ENCODE results near the gene TLR9. TPM values are rescaled to one million over a fixed set of nuclear protein-coding genes. Genes with fewer than 3 reads are reported as not detected.

TLR9 gene
- total and polyA plus RNA-seq, 12 donors = under 0.01 to 0.61 (median 0.20) TPM; not detected in 5

DNA sequence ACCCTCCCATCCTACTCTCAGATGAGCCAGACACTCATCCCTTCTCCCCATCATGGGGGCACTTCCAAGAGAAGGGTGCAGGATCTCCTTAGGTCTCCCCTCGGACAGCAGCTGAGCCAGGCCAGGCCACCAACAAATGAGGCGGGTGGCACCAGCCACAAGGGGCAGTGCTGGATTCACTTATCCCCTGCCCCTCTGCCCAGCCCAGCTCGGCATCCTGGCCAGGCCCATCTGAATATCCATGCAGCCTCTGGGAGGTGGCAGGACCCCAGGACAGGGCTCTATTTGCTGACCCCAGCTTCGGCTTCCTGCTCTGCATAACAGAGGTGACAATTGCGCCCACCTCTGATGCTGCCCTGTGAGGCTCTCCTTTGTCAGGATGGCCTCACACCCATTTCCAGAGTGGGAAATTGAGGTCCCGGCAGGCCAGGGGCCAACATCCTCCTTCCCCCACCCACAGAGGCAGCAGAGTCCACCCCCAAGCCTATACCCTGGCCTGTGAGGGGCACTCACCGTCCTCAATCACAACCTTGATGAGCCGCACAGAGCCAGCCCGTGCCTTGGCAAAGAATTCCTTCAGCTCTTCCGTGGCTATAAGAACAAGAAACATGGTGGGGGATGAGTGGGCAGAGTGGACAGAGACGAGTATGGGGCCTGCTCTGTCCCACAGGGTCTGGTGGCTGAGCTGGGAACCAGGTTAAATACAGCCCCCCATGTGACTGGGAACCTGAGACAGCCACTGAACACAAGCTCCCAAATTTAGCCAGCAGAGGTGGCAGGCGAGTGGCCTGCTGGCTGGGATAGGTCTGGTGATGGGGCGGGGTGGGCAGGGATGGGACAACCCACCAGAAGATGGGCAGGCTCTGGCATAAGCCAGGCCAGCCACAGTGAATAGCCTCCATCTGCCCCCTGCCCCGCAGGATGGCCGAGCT lies 9.3 kb upstream of the TLR9 start:
- intact Hi-C loops (cut with DNase I) = loop anchor here in 1 of 2 donors (5.0 kb wide), 1 partner anchor 108 kb away; no protein-coding TSS in a partner anchor
- Histone ChIP-seq H3K36me3 (replicated peaks in 1 of 2) (peaks cover 0 to 43% of the 10 kb centered on the region in 2 donors), H3K27ac (no peak overlapping the region), H3K4me3 (no peak overlapping the region), H3K4me1 (replicated peaks in 1 of 2) (peaks cover 34 to 35% of the 10 kb centered on the region in 2 donors), H3K27me3 (no peaks in the 10 kb centered on the region), H3K9me3 (replicated peaks in 1 of 3) (no peaks in the 10 kb centered on the region)
- no peak for TF ChIP-seq POLR2A (IDR thresholded peaks at IDR 0.05)
- TF ChIP-seq, protein P1, sequence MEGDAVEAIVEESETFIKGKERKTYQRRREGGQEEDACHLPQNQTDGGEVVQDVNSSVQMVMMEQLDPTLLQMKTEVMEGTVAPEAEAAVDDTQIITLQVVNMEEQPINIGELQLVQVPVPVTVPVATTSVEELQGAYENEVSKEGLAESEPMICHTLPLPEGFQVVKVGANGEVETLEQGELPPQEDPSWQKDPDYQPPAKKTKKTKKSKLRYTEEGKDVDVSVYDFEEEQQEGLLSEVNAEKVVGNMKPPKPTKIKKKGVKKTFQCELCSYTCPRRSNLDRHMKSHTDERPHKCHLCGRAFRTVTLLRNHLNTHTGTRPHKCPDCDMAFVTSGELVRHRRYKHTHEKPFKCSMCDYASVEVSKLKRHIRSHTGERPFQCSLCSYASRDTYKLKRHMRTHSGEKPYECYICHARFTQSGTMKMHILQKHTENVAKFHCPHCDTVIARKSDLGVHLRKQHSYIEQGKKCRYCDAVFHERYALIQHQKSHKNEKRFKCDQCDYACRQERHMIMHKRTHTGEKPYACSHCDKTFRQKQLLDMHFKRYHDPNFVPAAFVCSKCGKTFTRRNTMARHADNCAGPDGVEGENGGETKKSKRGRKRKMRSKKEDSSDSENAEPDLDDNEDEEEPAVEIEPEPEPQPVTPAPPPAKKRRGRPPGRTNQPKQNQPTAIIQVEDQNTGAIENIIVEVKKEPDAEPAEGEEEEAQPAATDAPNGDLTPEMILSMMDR (IDR thresholded peaks at IDR 0.05) = no peak
- WGBS, 4 donors = 82 to 89% (median 88%) methylated on average over 8 to 15 of the region's 15 CpGs
- DNase-seq = peak in 1 of 7 donors; percentile 9

- no peaks in the 10 kb centered on the region for H3K27me3 ChIP-seq
- H3K4me3 ChIP-seq = no peak overlapping the region
- no peaks in the 10 kb centered on the region for H3K9me3 ChIP-seq (replicated peaks in 1 of 3)
- no peak overlapping the region for H3K27ac ChIP-seq
- H3K4me1 ChIP-seq (replicated peaks in 1 of 2) = peaks cover 28% of the 10 kb centered on the region in 2 donors
- DNase-seq = no peak
- 87 to 94% (median 89%) methylated on average over 3 of the region's 3 CpGs for WGBS, 4 donors
- TF ChIP-seq POLR2A (IDR thresholded peaks at IDR 0.05) = no peak
- TF ChIP-seq, protein P1 (IDR thresholded peaks at IDR 0.05) = no peak
- H3K36me3 ChIP-seq (replicated peaks in 1 of 2) = peaks cover 0 to 51% of the 10 kb centered on the region in 2 donors
- intact Hi-C loops (cut with DNase I) = loop anchor here in 1 of 2 donors (5.0 kb wide), 1 partner anchor 108 kb away; no protein-coding TSS in a partner anchor
Measured at GRCh38 chr3:52233968-52234367, 8.5 kb upstream of the TLR9 start.

DNA sequence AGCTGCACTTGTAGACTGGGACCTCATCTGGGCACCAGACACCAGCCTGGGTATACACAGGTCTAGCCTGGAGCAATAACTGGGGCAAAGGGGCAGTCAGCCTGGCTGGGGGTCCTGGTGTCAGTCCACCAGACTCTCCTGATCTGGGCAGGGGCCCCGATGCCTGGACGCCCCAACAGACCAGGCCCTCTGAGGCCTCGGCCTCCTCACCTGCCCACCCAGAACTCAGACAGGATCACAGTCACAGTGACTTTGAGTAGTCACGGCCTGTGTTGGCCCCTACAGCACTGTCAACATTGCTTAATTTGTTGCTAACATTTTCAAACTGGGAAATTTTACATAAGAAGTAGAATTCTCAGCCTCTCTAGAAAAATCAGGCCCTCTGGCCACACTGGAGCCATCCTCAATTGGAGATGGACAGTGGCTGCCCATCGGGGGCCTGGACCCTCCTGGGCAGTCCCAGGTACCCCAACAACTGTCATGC lies 7.7 kb upstream of the TLR9 start:
- Histone ChIP-seq H3K27ac (no peak overlapping the region), H3K4me1 (replicated peaks in 1 of 2) (peaks cover 21 to 22% of the 10 kb centered on the region in 2 donors), H3K9me3 (replicated peaks in 1 of 3) (no peaks in the 10 kb centered on the region), H3K4me3 (no peak overlapping the region), H3K27me3 (no peaks in the 10 kb centered on the region), H3K36me3 (replicated peaks in 1 of 2) (peaks cover 0 to 55% of the 10 kb centered on the region in 2 donors)
- TF ChIP-seq, protein P1 (IDR thresholded peaks at IDR 0.05) = no peak
- no peak for TF ChIP-seq POLR2A (IDR thresholded peaks at IDR 0.05)
- no peak for DNase-seq
- intact Hi-C loops (cut with DNase I) = loop anchor here in 1 of 2 donors (5.0 kb wide), 1 partner anchor 109 kb away; no protein-coding TSS in a partner anchor
- WGBS, 4 donors = 87 to 96% (median 91%) methylated on average over 5 of the region's 5 CpGs
